ENCODE data around the gene CES3. TPM values are rescaled to one million over a fixed set of nuclear protein-coding genes. Genes with fewer than 3 reads are reported as not detected.

The CES3 gene
- polyA plus RNA-seq, 1 experiment = 0.12 TPM

DNA sequence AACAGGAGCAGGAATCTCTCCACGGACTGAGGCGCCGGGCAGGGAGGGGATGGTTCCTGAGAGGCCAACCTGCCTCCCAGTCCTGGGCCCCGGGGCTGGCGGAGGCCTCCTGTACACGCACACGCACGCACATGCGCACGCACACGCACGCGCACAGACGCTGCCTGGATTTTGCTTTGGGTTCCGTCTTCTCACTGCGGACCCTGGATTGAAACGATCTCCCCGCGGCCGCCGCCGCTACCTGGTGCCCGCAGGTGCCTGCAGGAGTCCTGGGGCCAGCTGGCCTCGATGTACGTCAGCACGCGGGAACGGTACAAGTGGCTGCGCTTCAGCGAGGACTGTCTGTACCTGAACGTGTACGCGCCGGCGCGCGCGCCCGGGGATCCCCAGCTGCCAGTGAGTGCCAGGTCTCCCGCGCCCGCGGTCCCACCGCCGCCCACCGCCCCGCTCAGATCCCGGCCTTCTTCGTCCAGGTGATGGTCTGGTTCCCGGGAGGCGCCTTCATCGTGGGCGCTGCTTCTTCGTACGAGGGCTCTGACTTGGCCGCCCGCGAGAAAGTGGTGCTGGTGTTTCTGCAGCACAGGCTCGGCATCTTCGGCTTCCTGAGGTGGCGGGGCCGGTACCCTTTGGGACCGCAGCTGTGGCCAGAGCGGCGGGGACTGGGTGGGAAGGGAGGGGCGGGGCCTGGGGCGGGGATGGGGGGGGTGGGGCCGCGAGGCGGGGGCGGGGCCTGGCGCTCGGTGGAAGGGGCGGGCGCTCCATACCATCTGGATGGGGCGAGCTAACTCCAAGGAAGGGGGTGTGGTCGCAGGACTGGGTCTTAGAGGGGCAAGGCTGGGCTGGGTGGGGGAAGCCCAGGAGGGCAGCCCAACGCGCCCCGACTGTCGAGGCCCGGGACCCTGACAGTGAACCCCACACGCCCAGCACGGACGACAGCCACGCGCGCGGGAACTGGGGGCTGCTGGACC lies 39.6 kb downstream of the CES3 start:
- Histone ChIP-seq H3K27me3 (ENCODE audit: control insufficient read depth, insufficient read depth, low read length) (peaks cover 20% of the 10 kb centered on the region), H3K27ac (ENCODE audit: low read depth, low read length) (no peak overlapping the region), H3K9me3 (ENCODE audit: control insufficient read depth, insufficient read depth, low read length) (no peaks in the 10 kb centered on the region), H3K4me3 (ENCODE audit: low read depth, low read length) (peak overlapping the region; percentile 63)
- TF ChIP-seq, protein P1, sequence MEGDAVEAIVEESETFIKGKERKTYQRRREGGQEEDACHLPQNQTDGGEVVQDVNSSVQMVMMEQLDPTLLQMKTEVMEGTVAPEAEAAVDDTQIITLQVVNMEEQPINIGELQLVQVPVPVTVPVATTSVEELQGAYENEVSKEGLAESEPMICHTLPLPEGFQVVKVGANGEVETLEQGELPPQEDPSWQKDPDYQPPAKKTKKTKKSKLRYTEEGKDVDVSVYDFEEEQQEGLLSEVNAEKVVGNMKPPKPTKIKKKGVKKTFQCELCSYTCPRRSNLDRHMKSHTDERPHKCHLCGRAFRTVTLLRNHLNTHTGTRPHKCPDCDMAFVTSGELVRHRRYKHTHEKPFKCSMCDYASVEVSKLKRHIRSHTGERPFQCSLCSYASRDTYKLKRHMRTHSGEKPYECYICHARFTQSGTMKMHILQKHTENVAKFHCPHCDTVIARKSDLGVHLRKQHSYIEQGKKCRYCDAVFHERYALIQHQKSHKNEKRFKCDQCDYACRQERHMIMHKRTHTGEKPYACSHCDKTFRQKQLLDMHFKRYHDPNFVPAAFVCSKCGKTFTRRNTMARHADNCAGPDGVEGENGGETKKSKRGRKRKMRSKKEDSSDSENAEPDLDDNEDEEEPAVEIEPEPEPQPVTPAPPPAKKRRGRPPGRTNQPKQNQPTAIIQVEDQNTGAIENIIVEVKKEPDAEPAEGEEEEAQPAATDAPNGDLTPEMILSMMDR (IDR thresholded peaks at IDR 0.05; ENCODE audit: low read depth, low read length) = no peak
- DNase-seq (ENCODE audit: low read depth, low spot score) = no peak
- POLR2A ChIA-PET = interaction anchor here (0.5 kb wide), 1 partner anchor 150 kb away, joined by 11 read pairs; the partner anchor contains the start of gene B3GNT9
- CTCF ChIA-PET = interaction anchor here (0.6 to 1.2 kb wide), 2 partner anchors 16 to 99 kb away, joined by 3 to 4 read pairs; no protein-coding TSS in a partner anchor

DNA sequence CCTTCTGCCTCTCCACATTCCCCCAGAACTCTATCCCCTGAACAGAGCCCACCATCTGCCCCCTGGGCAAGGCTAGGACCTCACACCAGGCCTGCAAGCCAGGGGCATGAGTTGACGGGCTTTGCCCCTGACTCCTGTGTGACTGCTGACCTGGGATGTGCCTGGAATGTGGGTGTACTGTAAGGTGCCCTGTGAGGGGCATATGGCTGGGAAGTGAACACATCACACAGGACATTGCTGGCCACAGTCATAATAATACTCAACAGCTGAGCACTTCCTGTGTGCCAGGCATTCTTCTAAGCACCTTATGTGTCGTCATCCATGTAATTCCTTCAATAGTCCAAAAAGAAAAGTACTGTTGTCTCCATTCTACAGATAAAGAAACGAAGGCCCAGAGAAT lies 40.7 kb downstream of the CES3 start:
- H3K9me3 ChIP-seq (ENCODE audit: control insufficient read depth, insufficient read depth, low read length) = no peaks in the 10 kb centered on the region
- H3K27me3 ChIP-seq (ENCODE audit: control insufficient read depth, insufficient read depth, low read length) = peaks cover 20% of the 10 kb centered on the region
- no peak overlapping the region for H3K27ac ChIP-seq (ENCODE audit: low read depth, low read length)
- POLR2A ChIA-PET = no interaction called here
- CTCF ChIA-PET = interaction anchor here (1.9 kb wide), 1 partner anchor 16 kb away, joined by 4 read pairs; no protein-coding TSS in a partner anchor
- no peak for DNase-seq (ENCODE audit: low read depth, low spot score)
- TF ChIP-seq, protein P1 (IDR thresholded peaks at IDR 0.05; ENCODE audit: low read depth, low read length) = no peak
- no peak overlapping the region for H3K4me3 ChIP-seq (ENCODE audit: low read depth, low read length)

DNA sequence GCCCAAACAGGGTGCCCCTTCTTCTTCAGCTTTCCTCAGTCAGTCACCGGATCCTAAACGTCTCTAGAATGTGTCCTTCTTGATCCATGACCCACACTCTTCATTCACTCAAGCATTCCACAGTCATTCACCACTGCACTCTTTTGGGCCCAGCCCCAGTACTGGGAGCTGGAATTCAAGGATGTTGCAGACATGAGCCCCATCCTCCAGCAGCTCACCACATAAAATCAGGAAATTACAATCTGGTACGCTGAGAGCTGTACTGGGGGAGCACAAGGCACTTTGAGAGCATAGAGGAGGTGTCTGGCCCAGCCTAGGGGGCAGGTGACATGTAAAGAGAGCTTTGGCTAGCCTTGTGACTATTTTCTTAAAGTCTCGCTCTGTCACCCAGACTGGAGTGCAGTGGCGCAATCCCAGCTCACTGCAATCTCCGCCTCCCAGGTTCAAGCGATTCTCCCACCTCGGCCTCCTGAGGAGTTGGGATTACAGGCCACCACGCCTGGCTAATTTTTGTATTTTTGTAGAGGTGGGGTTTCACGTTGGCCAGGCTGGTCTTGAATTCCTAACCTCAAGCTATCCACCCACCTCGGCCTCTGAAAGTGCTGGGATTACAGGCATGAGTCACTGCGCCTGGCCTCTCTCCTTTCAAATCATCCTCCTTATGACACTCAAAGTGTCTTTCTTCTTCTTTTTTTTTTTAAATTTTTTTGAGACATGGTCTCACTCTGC lies 46.0 kb downstream of the CES3 start:
- Histone ChIP-seq H3K27me3 (ENCODE audit: control insufficient read depth, insufficient read depth, low read length) (peaks cover 12% of the 10 kb centered on the region), H3K27ac (ENCODE audit: low read depth, low read length) (no peak overlapping the region), H3K4me3 (ENCODE audit: low read depth, low read length) (no peak overlapping the region), H3K9me3 (ENCODE audit: control insufficient read depth, insufficient read depth, low read length) (no peaks in the 10 kb centered on the region)
- DNase-seq (ENCODE audit: low read depth, low spot score) = no peak
- POLR2A ChIA-PET = interaction anchor here (0.6 kb wide), 1 partner anchor 41 kb away, joined by 3 read pairs; no protein-coding TSS in a partner anchor
- CTCF ChIA-PET = interaction anchor here (0.6 to 1.5 kb wide), 3 partner anchors 10 to 94 kb away, joined by 3 to 6 read pairs (median 4); no protein-coding TSS in a partner anchor
- TF ChIP-seq, protein P1 (IDR thresholded peaks at IDR 0.05; ENCODE audit: low read depth, low read length) = no peak

DNA sequence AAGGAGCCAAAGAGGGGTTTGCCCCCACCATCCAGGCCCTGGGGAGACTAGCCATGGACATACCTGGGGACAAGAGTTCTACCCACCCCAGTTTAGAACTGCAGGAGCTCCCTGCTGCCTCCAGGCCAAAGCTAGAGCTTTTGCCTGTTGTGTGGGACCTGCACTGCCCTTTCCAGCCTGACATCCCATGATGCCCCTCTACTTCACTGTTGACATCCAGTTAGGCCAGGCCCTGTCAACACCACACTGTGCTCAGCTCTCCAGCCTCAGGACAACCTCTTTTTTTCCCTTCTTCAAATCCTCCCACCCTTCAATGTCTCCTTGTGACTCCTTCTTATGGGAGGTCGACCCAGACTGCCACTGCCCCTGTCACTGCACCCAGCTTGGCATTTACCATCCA lies 48.1 kb downstream of the CES3 start:
- Histone ChIP-seq H3K27ac (ENCODE audit: low read depth, low read length) (no peak overlapping the region), H3K9me3 (ENCODE audit: control insufficient read depth, insufficient read depth, low read length) (no peaks in the 10 kb centered on the region), H3K4me3 (ENCODE audit: low read depth, low read length) (no peak overlapping the region), H3K27me3 (ENCODE audit: control insufficient read depth, insufficient read depth, low read length) (peaks cover 6% of the 10 kb centered on the region)
- TF ChIP-seq, protein P1 (IDR thresholded peaks at IDR 0.05; ENCODE audit: low read depth, low read length) = no peak
- POLR2A ChIA-PET = no interaction called here
- CTCF ChIA-PET = no interaction called here
- no peak for DNase-seq (ENCODE audit: low read depth, low spot score)
